ENCODE measurements around the gene B4GALT5.
"Not testable (repeated sequence)": the region's sequence is repeated elsewhere in the genome, so short reads cannot be mapped to it uniquely, and the experiment has no call there.

Gene B4GALT5

GRCh38 chr20:49729780-49730179 is 16.1 kb upstream of the B4GALT5 start:
- peak; percentile 98 for DNase-seq (ENCODE audit: low read depth)

GRCh38 chr20:49727894-49728885 is 14.5 kb upstream of the B4GALT5 start:
- no peak for DNase-seq (ENCODE audit: low read depth)

GRCh38 chr20:49727478-49727877 is 13.8 kb upstream of the B4GALT5 start:
- peak; percentile 69 for DNase-seq (ENCODE audit: low read depth)

GRCh38 chr20:49725694-49726093 is 12.0 kb upstream of the B4GALT5 start:
- no peak for DNase-seq (ENCODE audit: low read depth)

- DNase-seq (ENCODE audit: low read depth): not testable (repeated sequence)
Measured at GRCh38 chr20:49725224-49725606, 11.5 kb upstream of the B4GALT5 start.

- peak; percentile 64 for DNase-seq (ENCODE audit: low read depth)
Measured at GRCh38 chr20:49724408-49725223, 10.9 kb upstream of the B4GALT5 start.

- DNase-seq (ENCODE audit: low read depth): not testable (repeated sequence)
Measured at GRCh38 chr20:49723758-49724157, 10.1 kb upstream of the B4GALT5 start.

GRCh38 chr20:49721326-49721725 is 7.6 kb upstream of the B4GALT5 start:
- not testable (repeated sequence) for DNase-seq (ENCODE audit: low read depth)

GRCh38 chr20:49715466-49715865 is 1.8 kb upstream of the B4GALT5 start:
- no peak for DNase-seq (ENCODE audit: low read depth)

GRCh38 chr20:49712996-49713752 is 504 bp downstream of the B4GALT5 start:
- no peak for DNase-seq (ENCODE audit: low read depth)

- no peak for DNase-seq (ENCODE audit: low read depth)
Measured at GRCh38 chr20:49712646-49712995, 1.1 kb downstream of the B4GALT5 start.

- no peak for DNase-seq (ENCODE audit: low read depth)
Measured at GRCh38 chr20:49712118-49712517, 1.6 kb downstream of the B4GALT5 start.

- no peak for DNase-seq (ENCODE audit: low read depth)
Measured at GRCh38 chr20:49711667-49711987, 2.1 kb downstream of the B4GALT5 start.

- DNase-seq (ENCODE audit: low read depth): no peak
Measured at GRCh38 chr20:49710971-49711666, 2.6 kb downstream of the B4GALT5 start.

- DNase-seq (ENCODE audit: low read depth): no peak
Measured at GRCh38 chr20:49707118-49707517, 6.6 kb downstream of the B4GALT5 start.

GRCh38 chr20:49706630-49707091 is 7.0 kb downstream of the B4GALT5 start:
- DNase-seq (ENCODE audit: low read depth): peak; percentile 50

GRCh38 chr20:49705893-49706292 is 7.8 kb downstream of the B4GALT5 start:
- not testable (repeated sequence) for DNase-seq (ENCODE audit: low read depth)

- DNase-seq (ENCODE audit: low read depth): no peak
Measured at GRCh38 chr20:49705358-49705757, 8.3 kb downstream of the B4GALT5 start.

- DNase-seq (ENCODE audit: low read depth): no peak
Measured at GRCh38 chr20:49704932-49705336, 8.7 kb downstream of the B4GALT5 start.

- no peak for DNase-seq (ENCODE audit: low read depth)
Measured at GRCh38 chr20:49701916-49702315, 11.8 kb downstream of the B4GALT5 start.

- peak; percentile 43 for DNase-seq (ENCODE audit: low read depth)
Measured at GRCh38 chr20:49701241-49701790, 12.4 kb downstream of the B4GALT5 start.
